ENCODE measurements around the gene ZNF682. TPM values are rescaled to one million over a fixed set of nuclear protein-coding genes. Genes with fewer than 3 reads are reported as not detected.
"Not testable (repeated sequence)": the region's sequence is repeated elsewhere in the genome, so short reads cannot be mapped to it uniquely, and the experiment has no call there.

ZNF682 gene
- total and polyA plus RNA-seq, 9 of the 15 experiments (the other 6 are each of a cell fraction or from before 2014, with no cell fraction given): 0.06 to 0.43 (median 0.25) TPM; not detected in 3

GRCh38 chr19:20060282-20060681, 21.0 kb upstream of the ZNF682 start:
- Histone ChIP-seq H2AFZ (ENCODE audit: low read depth, low read length) (no peak overlapping the region), H3K9me1 (ENCODE audit: control insufficient read depth, insufficient read depth, low read length) (no peaks in the 10 kb centered on the region), H3K79me2 (ENCODE audit: control insufficient read depth, insufficient read depth, low read length) (no peaks in the 10 kb centered on the region), H3K4me2 (ENCODE audit: insufficient read depth, low read length) (no peak overlapping the region), H3K4me1 (replicated peaks in 1 of 2; ENCODE audit: control insufficient read depth in 2 of 2, insufficient read depth in 2 of 2, low read length in 2 of 2) (no peaks in the 10 kb centered on the region), H3K27ac (ENCODE audit: extremely low read depth, low read depth, low read length) (no peak overlapping the region), H3K9me3 (replicated peaks; ENCODE audit: control insufficient read depth, insufficient read depth, low read depth, low read length) (no peaks in the 10 kb centered on the region), H3K27me3 (ENCODE audit: control insufficient read depth in 2 of 2, insufficient read depth in 2 of 2, low read length in 2 of 2) (no peaks in the 10 kb centered on the region), H3K9ac (ENCODE audit: insufficient read depth in 1 of 2, low read depth in 2 of 2, low read length in 2 of 2) (no peak overlapping the region), H3K36me3 (ENCODE audit: control insufficient read depth, insufficient read depth, low read length) (no peaks in the 10 kb centered on the region), H4K20me1 (replicated peaks; ENCODE audit: control insufficient read depth, insufficient read depth, low read length) (no peaks in the 10 kb centered on the region), H3K4me3 (no peak overlapping the region)
- WGBS (ENCODE audit: insufficient coverage, low coverage, missing lambda C conversion rate): 0% methylated on average over 1 of the region's 1 CpG
- no peak for DNase-seq (ENCODE audit: extremely low read depth in 1 of 4, low spot score in 3 of 4)
- in situ Hi-C loops (cut with MboI) (no loop called here), intact Hi-C loops (cut with micrococcal nuclease) (no loop called here)
- no peak for ATAC-seq
- ChIA-PET CTCF (ENCODE audit: low intra/inter-chr PET ratio) (no interaction called here), POLR2A (no interaction called here)
- no peak for FAIRE-seq
- no TSS peak for BruUV-seq (replicated peaks)
- TF ChIP-seq ZNF124 (CRISPR knock-in tag; IDR thresholded peaks at IDR 0.05) (no peak), FOSL1 (tag; conservative IDR thresholded peaks at IDR 0.05) (no peak), MCM5 (IDR thresholded peaks at IDR 0.05; ENCODE audit: low read depth) (no peak), ZNF431 (CRISPR knock-in tag; IDR thresholded peaks at IDR 0.05) (no peak)
- TF ChIP-seq, protein P1, sequence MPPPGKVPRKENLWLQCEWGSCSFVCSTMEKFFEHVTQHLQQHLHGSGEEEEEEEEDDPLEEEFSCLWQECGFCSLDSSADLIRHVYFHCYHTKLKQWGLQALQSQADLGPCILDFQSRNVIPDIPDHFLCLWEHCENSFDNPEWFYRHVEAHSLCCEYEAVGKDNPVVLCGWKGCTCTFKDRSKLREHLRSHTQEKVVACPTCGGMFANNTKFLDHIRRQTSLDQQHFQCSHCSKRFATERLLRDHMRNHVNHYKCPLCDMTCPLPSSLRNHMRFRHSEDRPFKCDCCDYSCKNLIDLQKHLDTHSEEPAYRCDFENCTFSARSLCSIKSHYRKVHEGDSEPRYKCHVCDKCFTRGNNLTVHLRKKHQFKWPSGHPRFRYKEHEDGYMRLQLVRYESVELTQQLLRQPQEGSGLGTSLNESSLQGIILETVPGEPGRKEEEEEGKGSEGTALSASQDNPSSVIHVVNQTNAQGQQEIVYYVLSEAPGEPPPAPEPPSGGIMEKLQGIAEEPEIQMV (tag; conservative IDR thresholded peaks at IDR 0.05; ENCODE audit: low read depth): no peak

DNA sequence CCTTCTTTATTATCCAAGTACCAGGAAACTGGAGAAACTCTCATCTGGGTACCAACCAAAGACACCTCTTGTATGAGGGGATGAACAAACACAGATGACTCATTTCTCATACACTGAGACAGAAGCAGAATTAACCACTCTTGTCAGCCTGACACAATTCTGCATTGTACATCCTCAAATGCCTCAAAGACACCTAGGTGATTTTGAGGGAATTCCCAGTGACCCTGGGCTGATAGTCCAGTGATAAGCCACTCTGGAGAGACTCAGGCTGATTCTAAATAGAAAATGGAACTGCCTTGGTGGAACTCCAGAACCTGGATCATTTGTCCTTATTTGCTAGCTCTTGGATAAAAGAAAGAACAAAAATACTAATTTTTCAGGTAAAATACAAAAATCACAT, 19.4 kb upstream of the ZNF682 start:
- ATAC-seq, POLR2A ChIA-PET: not testable (repeated sequence)

More for the DNA sequence above, 19.4 kb upstream of the ZNF682 start:
- in situ Hi-C loops (cut with MboI); H3K9ac ChIP-seq (ENCODE audit: insufficient read depth in 1 of 2, low read depth in 2 of 2, low read length in 2 of 2); FAIRE-seq; intact Hi-C loops (cut with micrococcal nuclease); DNase-seq (ENCODE audit: extremely low read depth in 1 of 4, low spot score in 3 of 4); H3K9me1 ChIP-seq (ENCODE audit: control insufficient read depth, insufficient read depth, low read length); H2AFZ ChIP-seq (ENCODE audit: low read depth, low read length); H3K4me2 ChIP-seq (ENCODE audit: insufficient read depth, low read length); CTCF ChIA-PET (ENCODE audit: low intra/inter-chr PET ratio); H3K27ac ChIP-seq (ENCODE audit: extremely low read depth, low read depth, low read length); H3K4me1 ChIP-seq (replicated peaks in 1 of 2; ENCODE audit: control insufficient read depth in 2 of 2, insufficient read depth in 2 of 2, low read length in 2 of 2); H3K79me2 ChIP-seq (ENCODE audit: control insufficient read depth, insufficient read depth, low read length); H3K27me3 ChIP-seq (ENCODE audit: control insufficient read depth in 2 of 2, insufficient read depth in 2 of 2, low read length in 2 of 2); H3K4me3 ChIP-seq; H3K36me3 ChIP-seq (ENCODE audit: control insufficient read depth, insufficient read depth, low read length); H3K9me3 ChIP-seq (replicated peaks; ENCODE audit: control insufficient read depth, insufficient read depth, low read depth, low read length); H4K20me1 ChIP-seq (replicated peaks; ENCODE audit: control insufficient read depth, insufficient read depth, low read length); BruUV-seq (replicated peaks): not testable (repeated sequence)

All from K562 (cell line).